ENCODE measurements around the gene WDR43. TPM values are rescaled to one million over a fixed set of nuclear protein-coding genes. Genes with fewer than 3 reads are reported as not detected.
"Not testable (repeated sequence)": the region's sequence is repeated elsewhere in the genome, so short reads cannot be mapped to it uniquely, and the experiment has no call there.

WDR43 gene
- total RNA-seq, 1 donor from 2014 or later: 117 TPM

GRCh38 chr2:28972778-28973335 is 78.4 kb downstream of the WDR43 start:
- no peak for TF ChIP-seq CTCF (IDR thresholded peaks at IDR 0.05; ENCODE audit: insufficient read depth, low read length, severe bottlenecking)
- H3K4me3 ChIP-seq (ENCODE audit: low read depth, low read length): no peak overlapping the region
- H3K27me3 ChIP-seq (ENCODE audit: control insufficient read depth, insufficient read depth, low read length): no peaks in the 10 kb centered on the region
- DNase-seq (ENCODE audit: low read depth) (peak; percentile 50), FAIRE-seq (no peak)
- no peaks in the 10 kb centered on the region for H3K36me3 ChIP-seq (ENCODE audit: control insufficient read depth, insufficient read depth, low read length)

- no peak for TF ChIP-seq CTCF (IDR thresholded peaks at IDR 0.05; ENCODE audit: insufficient read depth, low read length, severe bottlenecking)
- no peak for FAIRE-seq
- DNase-seq (ENCODE audit: low read depth): no peak
- H3K36me3 ChIP-seq (ENCODE audit: control insufficient read depth, insufficient read depth, low read length): no peaks in the 10 kb centered on the region
- H3K4me3 ChIP-seq (ENCODE audit: low read depth, low read length): no peak overlapping the region
- H3K27me3 ChIP-seq (ENCODE audit: control insufficient read depth, insufficient read depth, low read length): no peaks in the 10 kb centered on the region
Observed at GRCh38 chr2:28974252-28974651, 79.8 kb downstream of the WDR43 start.

- no peak for FAIRE-seq
Observed at GRCh38 chr2:28975671-28976070, 81.2 kb downstream of the WDR43 start.

GRCh38 chr2:28976584-28976983 is 82.1 kb downstream of the WDR43 start:
- Histone ChIP-seq H3K36me3 (ENCODE audit: control insufficient read depth, insufficient read depth, low read length) (no peaks in the 10 kb centered on the region), H3K4me3 (ENCODE audit: low read depth, low read length) (no peak overlapping the region), H3K27me3 (ENCODE audit: control insufficient read depth, insufficient read depth, low read length) (no peaks in the 10 kb centered on the region)
- no peak for FAIRE-seq
- TF ChIP-seq CTCF (IDR thresholded peaks at IDR 0.05; ENCODE audit: insufficient read depth, low read length, severe bottlenecking): no peak
- peak; percentile 93 for DNase-seq (ENCODE audit: low read depth)

More at GRCh38 chr2:28975671-28976070, 81.2 kb downstream of the WDR43 start:
- TF ChIP-seq CTCF (IDR thresholded peaks at IDR 0.05; ENCODE audit: insufficient read depth, low read length, severe bottlenecking): no peak
- no peak for DNase-seq (ENCODE audit: low read depth)
- no peak overlapping the region for H3K4me3 ChIP-seq (ENCODE audit: low read depth, low read length)
- H3K27me3 ChIP-seq (ENCODE audit: control insufficient read depth, insufficient read depth, low read length): no peaks in the 10 kb centered on the region
- no peaks in the 10 kb centered on the region for H3K36me3 ChIP-seq (ENCODE audit: control insufficient read depth, insufficient read depth, low read length)

- Histone ChIP-seq H3K4me3 (ENCODE audit: low read depth, low read length) (no peak overlapping the region), H3K27me3 (ENCODE audit: control insufficient read depth, insufficient read depth, low read length) (no peaks in the 10 kb centered on the region), H3K36me3 (ENCODE audit: control insufficient read depth, insufficient read depth, low read length) (no peaks in the 10 kb centered on the region)
- FAIRE-seq (no peak), DNase-seq (ENCODE audit: low read depth) (no peak)
- no peak for TF ChIP-seq CTCF (IDR thresholded peaks at IDR 0.05; ENCODE audit: insufficient read depth, low read length, severe bottlenecking)
Observed at GRCh38 chr2:28977176-28977875, 82.9 kb downstream of the WDR43 start.

- H3K36me3 ChIP-seq (ENCODE audit: control insufficient read depth, insufficient read depth, low read length); H3K27me3 ChIP-seq (ENCODE audit: control insufficient read depth, insufficient read depth, low read length); DNase-seq (ENCODE audit: low read depth); FAIRE-seq; H3K4me3 ChIP-seq (ENCODE audit: low read depth, low read length): not testable (repeated sequence)
Observed at GRCh38 chr2:28978001-28978400, 83.5 kb downstream of the WDR43 start.

Measured in bronchial epithelial cell (primary cell).